Neural crest cell (in vitro differentiated cells): ENCODE data around the gene PARVB. TPM values are rescaled to one million over a fixed set of nuclear protein-coding genes. Genes with fewer than 3 reads are reported as not detected.

Source experiments
- DNase-seq: peaks from one replicate; pipeline ENCODE4 v3.0.0; 2021; ENCODE audit warnings: low read depth, mixed read lengths, low spot score
- H3K27ac Mint-ChIP-seq: one replicate; pipeline ENCODE4 v1.8.0; 2021; ENCODE audit warnings: mild to moderate bottlenecking, mixed read lengths; ENCODE audit not compliant: unreplicated experiment
- H3K27me3 Mint-ChIP-seq: 2 replicates; pipeline ENCODE4 v1.8.0; 2021; ENCODE audit warnings: low read depth, mild to moderate bottlenecking, mixed read lengths
- H3K36me3 Mint-ChIP-seq: 2 replicates; pipeline ENCODE4 v1.8.0; 2021; ENCODE audit warnings: low read depth, mild to moderate bottlenecking, mixed read lengths
- H3K4me1 Mint-ChIP-seq: 2 replicates; pipeline ENCODE4 v1.8.0; 2021; ENCODE audit warnings: mixed read lengths
- H3K4me3 Mint-ChIP-seq: one replicate; pipeline ENCODE4 v1.8.0; 2021; ENCODE audit warnings: mild to moderate bottlenecking, mixed read lengths
- H3K9me3 Mint-ChIP-seq: 2 replicates; pipeline ENCODE4 v1.8.0; 2021; ENCODE audit warnings: mixed read lengths
- CTCF ChIP-seq: fragments of 200-600 bp; sonication (generic); conservative IDR thresholded peaks from 2 replicates; pipeline ENCODE4 v1.5.0; 2021; ENCODE audit warnings: antibody characterized with exemption, mild to moderate bottlenecking
- total RNA-seq: library from RNA; stranded (reverse); gene quantifications from 2 replicates; pipeline ENCODE4 v1.2.1, GENCODE V29; 2021

Gene PARVB
- total RNA-seq, 1 donor from 2014 or later = 21.8 TPM

GRCh38 chr22:44097263-44098020 lies 73.3 kb downstream of the PARVB start:
- H3K36me3 Mint-ChIP-seq = no peaks in the 10 kb centered on the region
- no peak overlapping the region for H3K27ac Mint-ChIP-seq
- H3K9me3 Mint-ChIP-seq = no peaks in the 10 kb centered on the region
- H3K27me3 Mint-ChIP-seq = no peaks in the 10 kb centered on the region
- TF ChIP-seq CTCF = no peak
- no peak overlapping the region for H3K4me3 Mint-ChIP-seq
- DNase-seq = no peak
- H3K4me1 Mint-ChIP-seq = no peaks in the 10 kb centered on the region

GRCh38 chr22:44098021-44098739 lies 74.1 kb downstream of the PARVB start:
- Mint-ChIP-seq H3K4me1 (no peaks in the 10 kb centered on the region), H3K36me3 (no peaks in the 10 kb centered on the region), H3K27me3 (no peaks in the 10 kb centered on the region), H3K4me3 (no peak overlapping the region), H3K27ac (no peak overlapping the region), H3K9me3 (no peaks in the 10 kb centered on the region)
- TF ChIP-seq CTCF = no peak
- DNase-seq = no peak

- peak overlapping the region; percentile 57 for H3K27ac Mint-ChIP-seq
- H3K4me3 Mint-ChIP-seq = no peak overlapping the region
- no peaks in the 10 kb centered on the region for H3K27me3 Mint-ChIP-seq
- H3K9me3 Mint-ChIP-seq = no peaks in the 10 kb centered on the region
- no peaks in the 10 kb centered on the region for H3K4me1 Mint-ChIP-seq
- TF ChIP-seq CTCF = no peak
- no peak for DNase-seq
- H3K36me3 Mint-ChIP-seq = no peaks in the 10 kb centered on the region
Observed at GRCh38 chr22:44098966-44099530, 74.9 kb downstream of the PARVB start.

GRCh38 chr22:44099696-44100095 lies 75.6 kb downstream of the PARVB start:
- DNase-seq = no peak
- peaks cover 2% of the 10 kb centered on the region for H3K36me3 Mint-ChIP-seq
- no peak overlapping the region for H3K27ac Mint-ChIP-seq
- H3K9me3 Mint-ChIP-seq = no peaks in the 10 kb centered on the region
- TF ChIP-seq CTCF = no peak
- H3K4me1 Mint-ChIP-seq = no peaks in the 10 kb centered on the region
- H3K4me3 Mint-ChIP-seq = no peak overlapping the region
- no peaks in the 10 kb centered on the region for H3K27me3 Mint-ChIP-seq

- no peak for DNase-seq
- no peaks in the 10 kb centered on the region for H3K9me3 Mint-ChIP-seq
- H3K36me3 Mint-ChIP-seq = peaks cover 5% of the 10 kb centered on the region
- H3K27me3 Mint-ChIP-seq = no peaks in the 10 kb centered on the region
- no peak overlapping the region for H3K4me3 Mint-ChIP-seq
- H3K27ac Mint-ChIP-seq = no peak overlapping the region
- H3K4me1 Mint-ChIP-seq = no peaks in the 10 kb centered on the region
- no peak for TF ChIP-seq CTCF
Observed at GRCh38 chr22:44100411-44100810, 76.3 kb downstream of the PARVB start.
